Smooth muscle cell (in vitro differentiated cells): ENCODE results near the gene STAT6. TPM values are rescaled to one million over a fixed set of nuclear protein-coding genes. Genes with fewer than 3 reads are reported as not detected.

Experiments used
- DNase-seq: peaks from one replicate; lab custom pipeline; 2025; ENCODE audit not compliant: unreplicated experiment; lab: John Stamatoyannopoulos, UW
- H2AFZ ChIP-seq: fragments of 200-600 bp; sonication (generic); 2 replicates; pipeline ENCODE4 v1.6.0; 2016; ENCODE audit warnings: antibody characterized with exemption, low read depth, mild to moderate bottlenecking
- H3F3A ChIP-seq: fragments of 200-600 bp; sonication (generic); 2 replicates; pipeline ENCODE4 v1.6.0; 2017; ENCODE audit warnings: antibody characterized with exemption, low read depth
- H3K27ac ChIP-seq: fragments of 200-600 bp; sonication (generic); 2 replicates; pipeline ENCODE4 v1.5.1; 2016; ENCODE audit warnings: low read depth, mild to moderate bottlenecking
- H3K27me3 ChIP-seq: fragments of 200-600 bp; sonication (generic); 2 replicates; pipeline ENCODE4 v1.6.1; 2016; ENCODE audit warnings: low read depth, mild to moderate bottlenecking
- H3K36me3 ChIP-seq: fragments of 200-600 bp; sonication (generic); 2 replicates; pipeline ENCODE4 v1.5.1; 2016; ENCODE audit warnings: low read depth
- H3K4me1 ChIP-seq: fragments of 200-600 bp; sonication (generic); 2 replicates; pipeline ENCODE4 v1.5.1; 2016; ENCODE audit warnings: low read depth
- H3K4me2 ChIP-seq: fragments of 200-600 bp; sonication (generic); 2 replicates; pipeline ENCODE4 v1.6.0; 2016; ENCODE audit warnings: mild to moderate bottlenecking
- H3K4me3 ChIP-seq: fragments of 200-600 bp; sonication (generic); 2 replicates; pipeline ENCODE4 v1.5.1; 2016; ENCODE audit warnings: mild to moderate bottlenecking
- H3K79me2 ChIP-seq: fragments of 200-600 bp; sonication (generic); 2 replicates; pipeline ENCODE4 v1.6.0; 2016; ENCODE audit warnings: low read depth, mild to moderate bottlenecking
- H3K9ac ChIP-seq: fragments of 200-600 bp; sonication (generic); 2 replicates; pipeline ENCODE4 v1.6.0; 2016; ENCODE audit warnings: low read depth
- H3K9me3 ChIP-seq: fragments of 200-600 bp; sonication (generic); replicated peaks from 2 replicates; pipeline ENCODE4 v1.5.1; 2016; ENCODE audit warnings: low read depth
- H4K20me1 ChIP-seq: fragments of 200-600 bp; sonication (generic); 2 replicates; pipeline ENCODE4 v1.6.0; 2016; ENCODE audit warnings: low read depth
- WGBS: methylation state at CpG from one replicate; pipeline ENCODE4 v1.1.7; 2016; ENCODE audit warnings: low lambda C conversion rate; 5-methylcytosine and 5-hydroxymethylcytosine counted together
- polyA plus RNA-seq: library from polyadenylated mRNA; unstranded; fragments of >200 nt; fragmentation: Nextera tagmentation; extraction: Ambion mirVana; gene quantifications from 2 replicates; pipeline ENCODE4 v1.2.1, GENCODE V29; 2016
- total RNA-seq: library from RNA; depleted of rRNA; stranded (reverse); fragments of >200 nt; gene quantifications from 2 replicates; pipeline ENCODE4 v1.2.3, GENCODE V29; 2014
- TF ChIP-seq, protein P1 (sequence below): fragments of 200-600 bp; sonication (generic); IDR thresholded peaks from 2 replicates; pipeline ENCODE4 v1.5.1; 2017; ENCODE audit warnings: borderline replicate concordance, mild to moderate bottlenecking, antibody characterized with exemption; ENCODE audit not compliant: insufficient read depth, poor library complexity, severe bottlenecking

The STAT6 gene
- total and polyA plus RNA-seq, 2 experiments from 2014 or later, result 38.7 to 39.1 TPM

DNA sequence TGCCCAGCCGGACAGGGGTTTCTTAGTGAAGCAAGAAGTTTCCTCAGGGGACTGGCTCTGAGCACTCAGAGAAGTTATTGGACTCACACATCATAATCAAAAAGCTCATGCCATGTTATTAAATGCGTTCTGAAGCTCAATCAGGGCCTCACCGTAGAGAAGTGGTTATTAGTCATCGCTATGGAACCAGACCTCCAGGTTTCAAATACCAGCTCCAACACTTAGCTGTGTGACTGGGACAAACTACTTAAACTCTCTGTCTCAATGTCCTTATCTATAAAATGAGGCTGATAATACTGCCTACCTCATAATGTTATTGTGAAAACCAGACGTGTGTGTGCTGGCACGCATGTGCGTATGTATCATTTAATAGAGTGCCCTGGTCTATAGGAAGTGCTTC, 7.3 kb downstream of the STAT6 start:
- Histone ChIP-seq H3K9ac (no peak overlapping the region), H3K27ac (peak overlapping the region; percentile 0), H4K20me1 (peaks cover 24% of the 10 kb centered on the region), H3K4me2 (no peak overlapping the region), H3K4me1 (no peaks in the 10 kb centered on the region), H3K27me3 (no peaks in the 10 kb centered on the region), H3F3A (no peaks in the 10 kb centered on the region), H3K79me2 (peaks cover 6% of the 10 kb centered on the region), H2AFZ (no peak overlapping the region), H3K4me3 (no peak overlapping the region), H3K9me3 (no peaks in the 10 kb centered on the region), H3K36me3 (no peaks in the 10 kb centered on the region)
- 69% methylated on average over 7 of the region's 7 CpGs for WGBS
- TF ChIP-seq, protein P1, sequence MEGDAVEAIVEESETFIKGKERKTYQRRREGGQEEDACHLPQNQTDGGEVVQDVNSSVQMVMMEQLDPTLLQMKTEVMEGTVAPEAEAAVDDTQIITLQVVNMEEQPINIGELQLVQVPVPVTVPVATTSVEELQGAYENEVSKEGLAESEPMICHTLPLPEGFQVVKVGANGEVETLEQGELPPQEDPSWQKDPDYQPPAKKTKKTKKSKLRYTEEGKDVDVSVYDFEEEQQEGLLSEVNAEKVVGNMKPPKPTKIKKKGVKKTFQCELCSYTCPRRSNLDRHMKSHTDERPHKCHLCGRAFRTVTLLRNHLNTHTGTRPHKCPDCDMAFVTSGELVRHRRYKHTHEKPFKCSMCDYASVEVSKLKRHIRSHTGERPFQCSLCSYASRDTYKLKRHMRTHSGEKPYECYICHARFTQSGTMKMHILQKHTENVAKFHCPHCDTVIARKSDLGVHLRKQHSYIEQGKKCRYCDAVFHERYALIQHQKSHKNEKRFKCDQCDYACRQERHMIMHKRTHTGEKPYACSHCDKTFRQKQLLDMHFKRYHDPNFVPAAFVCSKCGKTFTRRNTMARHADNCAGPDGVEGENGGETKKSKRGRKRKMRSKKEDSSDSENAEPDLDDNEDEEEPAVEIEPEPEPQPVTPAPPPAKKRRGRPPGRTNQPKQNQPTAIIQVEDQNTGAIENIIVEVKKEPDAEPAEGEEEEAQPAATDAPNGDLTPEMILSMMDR, result no peak
- DNase-seq, result no peak

DNA sequence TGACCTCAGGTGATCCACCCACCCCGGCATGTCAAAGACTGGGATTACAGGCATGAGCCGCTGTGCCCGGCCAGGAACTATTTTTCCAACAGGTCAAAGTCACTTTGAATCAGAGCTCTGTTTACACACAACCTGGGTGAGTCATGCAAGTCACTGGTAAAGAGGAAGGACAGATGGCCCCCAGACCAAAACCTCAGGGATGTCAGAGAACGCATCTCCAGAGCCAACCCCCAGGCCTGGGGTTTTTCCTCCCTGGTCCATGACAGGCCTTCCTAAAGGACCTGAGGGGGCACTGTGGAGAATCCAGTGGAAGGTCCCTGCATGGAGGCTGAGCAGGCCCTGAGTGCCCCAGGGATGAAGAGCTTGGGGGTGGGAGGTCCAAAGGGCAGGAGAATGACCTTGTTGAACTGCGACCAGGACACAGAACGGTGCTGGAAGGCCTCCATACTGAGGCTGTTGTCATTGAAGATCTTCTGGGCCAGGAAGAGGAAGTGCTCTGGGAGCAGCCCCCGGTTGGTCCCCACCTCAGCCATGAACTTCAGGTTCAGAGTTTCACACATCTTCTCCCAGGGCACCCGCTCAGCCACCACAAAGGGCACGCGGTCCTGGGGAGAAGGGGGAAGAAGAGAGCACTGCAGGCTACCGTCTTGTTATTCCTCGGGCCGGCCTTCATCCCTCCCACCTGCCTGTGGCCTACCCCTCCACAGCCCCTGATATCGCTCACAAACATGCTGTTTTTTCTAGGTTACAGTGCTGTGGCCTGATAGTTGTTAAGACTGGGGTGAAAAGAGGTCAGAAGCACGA, 9.1 kb downstream of the STAT6 start:
- Histone ChIP-seq H2AFZ (no peak overlapping the region), H3K79me2 (peaks cover 1% of the 10 kb centered on the region), H3K4me1 (no peaks in the 10 kb centered on the region), H3K27ac (peak overlapping the region; percentile 40), H3F3A (peaks cover 11% of the 10 kb centered on the region), H3K9me3 (no peaks in the 10 kb centered on the region), H3K9ac (no peak overlapping the region), H3K36me3 (no peaks in the 10 kb centered on the region), H3K27me3 (no peaks in the 10 kb centered on the region), H3K4me3 (no peak overlapping the region), H4K20me1 (peaks cover 8% of the 10 kb centered on the region), H3K4me2 (no peak overlapping the region)
- TF ChIP-seq, protein P1, result no peak
- WGBS, result 84% methylated on average over 15 of the region's 15 CpGs
- no peak for DNase-seq

DNA sequence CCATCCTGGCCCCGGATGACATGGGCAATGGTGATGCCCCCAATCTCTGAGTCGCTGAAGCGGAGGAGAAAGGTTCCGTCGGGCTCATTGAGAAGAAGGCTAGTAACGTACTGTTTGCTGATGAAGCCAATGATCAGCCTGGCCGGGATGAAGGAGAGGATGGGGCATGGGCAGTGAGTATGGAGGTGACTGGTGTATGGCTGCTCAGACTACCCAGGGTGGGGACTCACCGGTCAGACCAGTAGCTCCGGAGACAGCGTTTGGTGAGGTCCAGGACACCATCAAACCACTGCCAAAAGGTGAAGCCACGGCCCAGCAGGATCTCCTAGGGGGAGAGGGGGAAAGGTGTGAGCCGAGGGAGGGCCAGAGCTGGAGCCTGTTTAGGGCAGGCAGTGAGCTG, 11.4 kb downstream of the STAT6 start:
- Histone ChIP-seq H3K9ac (no peak overlapping the region), H3F3A (peaks cover 28% of the 10 kb centered on the region), H3K9me3 (no peaks in the 10 kb centered on the region), H3K4me3 (no peak overlapping the region), H3K79me2 (no peaks in the 10 kb centered on the region), H2AFZ (no peak overlapping the region), H3K27me3 (no peaks in the 10 kb centered on the region), H4K20me1 (peaks cover 8% of the 10 kb centered on the region), H3K27ac (no peak overlapping the region), H3K4me2 (no peak overlapping the region), H3K4me1 (no peaks in the 10 kb centered on the region), H3K36me3 (no peaks in the 10 kb centered on the region)
- WGBS, result 98% methylated on average over 12 of the region's 12 CpGs
- no peak for DNase-seq
- TF ChIP-seq, protein P1, result no peak
